ENCODE data around the gene DCBLD1. TPM values are rescaled to one million over a fixed set of nuclear protein-coding genes. Genes with fewer than 3 reads are reported as not detected.

DCBLD1 gene
- polyA plus RNA-seq, 3 donors: 2.9 to 3.3 (median 3.1) TPM

DNA sequence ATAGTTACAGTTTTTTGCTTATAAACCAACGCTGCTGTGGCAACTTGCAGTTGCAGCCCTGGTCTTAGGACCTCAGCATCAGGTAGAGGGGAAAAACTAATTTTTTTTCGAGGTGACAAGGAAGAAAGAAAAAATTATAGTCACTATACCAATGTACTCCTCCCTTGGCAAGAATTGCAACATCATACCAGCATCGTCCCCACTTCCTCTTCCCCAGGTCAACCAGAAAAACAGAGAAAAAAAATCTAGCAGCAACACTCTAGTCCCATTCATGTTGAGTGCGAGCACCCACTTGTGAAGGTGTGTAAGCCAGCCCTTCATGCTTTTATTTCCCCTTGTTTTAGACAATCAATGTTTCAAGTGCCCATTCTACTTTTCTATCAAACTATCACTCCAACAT is 13.1 kb upstream of the DCBLD1 start:
- Histone ChIP-seq H3K27me3 (ENCODE audit: control insufficient read depth in 2 of 2, insufficient read depth in 2 of 2, low read length in 2 of 2) (no peaks in the 10 kb centered on the region), H3K4me2 (replicated peaks; ENCODE audit: extremely low read depth, low read length, poor library complexity, severe bottlenecking) (peak overlapping the region; percentile 20), H2AFZ (ENCODE audit: insufficient read depth, low read depth, low read length, poor library complexity, severe bottlenecking) (peak overlapping the region; percentile 49), H3K79me2 (ENCODE audit: insufficient read depth, low read length) (no peaks in the 10 kb centered on the region), H4K20me1 (ENCODE audit: insufficient read depth, low read length) (no peaks in the 10 kb centered on the region), H3K9ac (ENCODE audit: insufficient read depth, low read length, poor library complexity, severe bottlenecking) (no peak overlapping the region), H3K27ac (ENCODE audit: low read depth in 1 of 2, low read length in 2 of 2) (no peak overlapping the region), H3K36me3 (replicated peaks in 1 of 2; ENCODE audit: control insufficient read depth in 1 of 2, insufficient read depth in 2 of 2, low read length in 2 of 2) (no peaks in the 10 kb centered on the region), H3K9me3 (replicated peaks in 1 of 2; ENCODE audit: control insufficient read depth in 1 of 2, insufficient read depth in 1 of 2, low read length in 2 of 2) (no peaks in the 10 kb centered on the region), H3K4me1 (ENCODE audit: control insufficient read depth in 1 of 2, insufficient read depth in 2 of 2, low read length in 2 of 2) (peaks cover 0 to 11% of the 10 kb centered on the region in 2 donors), H3K4me3 (replicated peaks in 1 of 3; ENCODE audit: low read depth in 2 of 3, low read length in 3 of 3) (no peak overlapping the region)
- Mint-ChIP-seq H3K9me3 (peaks cover 0 to 3% (median 0%) of the 10 kb centered on the region in 7 donors), H3K27ac (peak overlapping the region in 3 of 7 donors; percentile 33 to 74 (median 52)), H3K36me3 (no peaks in the 10 kb centered on the region), H3K4me3 (no peak overlapping the region), H3K27me3 (ENCODE audit: low read depth in 3 of 3) (peaks cover 0 to 6% (median 3%) of the 10 kb centered on the region in 3 donors), H3K4me1 (peaks cover 15% of the 10 kb centered on the region)
- WGBS (ENCODE audit: insufficient coverage): 60% methylated on average over 1 of the region's 4 CpGs
- peak; percentile 23 to 59 (median 38) for DNase-seq
- intact Hi-C loops (cut with micrococcal nuclease): no loop called here
- TF ChIP-seq CTCF (IDR thresholded peaks at IDR 0.05): no peak

DNA sequence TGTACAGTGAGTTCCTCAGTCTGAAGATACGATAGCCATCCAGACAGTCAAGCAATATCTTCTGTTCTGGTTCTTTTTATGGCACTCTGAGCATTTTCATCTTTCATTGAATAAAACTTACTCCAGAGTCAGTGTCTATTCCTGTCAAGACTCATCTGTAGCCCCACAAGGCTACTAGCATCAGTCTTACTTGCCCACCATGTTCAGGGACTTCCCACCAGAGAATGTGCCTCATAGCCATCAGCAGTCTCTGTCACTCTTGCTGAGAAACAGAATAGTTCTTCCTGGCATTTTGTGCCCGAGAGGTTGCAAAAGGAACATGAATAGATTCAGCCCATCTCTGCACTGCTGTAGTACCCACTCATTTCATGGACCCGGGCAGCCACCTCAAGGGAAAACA is 12.7 kb upstream of the DCBLD1 start:
- TF ChIP-seq CTCF (IDR thresholded peaks at IDR 0.05): no peak
- Histone ChIP-seq H3K27me3 (ENCODE audit: control insufficient read depth in 2 of 2, insufficient read depth in 2 of 2, low read length in 2 of 2) (no peaks in the 10 kb centered on the region), H2AFZ (ENCODE audit: insufficient read depth, low read depth, low read length, poor library complexity, severe bottlenecking) (peak overlapping the region; percentile 49), H3K9me3 (replicated peaks in 1 of 2; ENCODE audit: control insufficient read depth in 1 of 2, insufficient read depth in 1 of 2, low read length in 2 of 2) (no peaks in the 10 kb centered on the region), H3K9ac (ENCODE audit: insufficient read depth, low read length, poor library complexity, severe bottlenecking) (no peak overlapping the region), H3K79me2 (ENCODE audit: insufficient read depth, low read length) (no peaks in the 10 kb centered on the region), H4K20me1 (ENCODE audit: insufficient read depth, low read length) (no peaks in the 10 kb centered on the region), H3K4me2 (replicated peaks; ENCODE audit: extremely low read depth, low read length, poor library complexity, severe bottlenecking) (peak overlapping the region; percentile 20), H3K4me3 (replicated peaks in 1 of 3; ENCODE audit: low read depth in 2 of 3, low read length in 3 of 3) (no peak overlapping the region), H3K36me3 (replicated peaks in 1 of 2; ENCODE audit: control insufficient read depth in 1 of 2, insufficient read depth in 2 of 2, low read length in 2 of 2) (no peaks in the 10 kb centered on the region), H3K4me1 (ENCODE audit: control insufficient read depth in 1 of 2, insufficient read depth in 2 of 2, low read length in 2 of 2) (peaks cover 0 to 11% of the 10 kb centered on the region in 2 donors), H3K27ac (ENCODE audit: low read depth in 1 of 2, low read length in 2 of 2) (no peak overlapping the region)
- Mint-ChIP-seq H3K27ac (peak overlapping the region in 3 of 7 donors; percentile 16 to 53 (median 52)), H3K4me3 (no peak overlapping the region), H3K27me3 (ENCODE audit: low read depth in 3 of 3) (peaks cover 0 to 6% (median 3%) of the 10 kb centered on the region in 3 donors), H3K36me3 (no peaks in the 10 kb centered on the region), H3K4me1 (peaks cover 15% of the 10 kb centered on the region), H3K9me3 (peaks cover 0 to 3% (median 0%) of the 10 kb centered on the region in 7 donors)
- 92% methylated on average over 2 of the region's 3 CpGs for WGBS (ENCODE audit: insufficient coverage)
- no peak for DNase-seq
- intact Hi-C loops (cut with micrococcal nuclease): no loop called here

Data from CD14-positive monocyte (primary cell).